NCI-H526 treated with DMSO at 0.1 percent for 48 hours (cell line): ENCODE data around the gene FGF1.

Experiments
- DNase-seq: peaks from one replicate; lab custom pipeline; 2025; lab: John Stamatoyannopoulos, UW

Gene FGF1

DNA sequence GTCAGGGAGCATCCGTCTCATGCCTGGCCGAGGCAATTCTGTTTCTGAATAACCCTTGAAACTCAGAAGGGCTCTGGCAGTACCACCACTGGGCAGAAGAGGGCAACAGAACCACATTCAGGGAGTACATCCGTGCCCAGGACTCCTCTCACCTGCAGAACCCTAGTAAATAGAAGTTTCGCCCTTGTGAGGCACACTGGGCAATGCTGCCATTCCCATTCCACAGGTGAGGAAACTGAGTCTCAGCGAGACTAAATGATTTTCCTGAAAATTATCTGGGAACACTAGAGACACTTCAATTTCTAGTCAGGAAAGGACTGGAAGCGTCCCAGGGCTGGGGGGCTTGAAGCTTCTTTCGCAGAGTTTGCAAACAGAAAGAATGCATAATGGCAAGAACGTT is 74.7 kb downstream of the FGF1 start:
- DNase-seq, result peak; percentile 22

DNA sequence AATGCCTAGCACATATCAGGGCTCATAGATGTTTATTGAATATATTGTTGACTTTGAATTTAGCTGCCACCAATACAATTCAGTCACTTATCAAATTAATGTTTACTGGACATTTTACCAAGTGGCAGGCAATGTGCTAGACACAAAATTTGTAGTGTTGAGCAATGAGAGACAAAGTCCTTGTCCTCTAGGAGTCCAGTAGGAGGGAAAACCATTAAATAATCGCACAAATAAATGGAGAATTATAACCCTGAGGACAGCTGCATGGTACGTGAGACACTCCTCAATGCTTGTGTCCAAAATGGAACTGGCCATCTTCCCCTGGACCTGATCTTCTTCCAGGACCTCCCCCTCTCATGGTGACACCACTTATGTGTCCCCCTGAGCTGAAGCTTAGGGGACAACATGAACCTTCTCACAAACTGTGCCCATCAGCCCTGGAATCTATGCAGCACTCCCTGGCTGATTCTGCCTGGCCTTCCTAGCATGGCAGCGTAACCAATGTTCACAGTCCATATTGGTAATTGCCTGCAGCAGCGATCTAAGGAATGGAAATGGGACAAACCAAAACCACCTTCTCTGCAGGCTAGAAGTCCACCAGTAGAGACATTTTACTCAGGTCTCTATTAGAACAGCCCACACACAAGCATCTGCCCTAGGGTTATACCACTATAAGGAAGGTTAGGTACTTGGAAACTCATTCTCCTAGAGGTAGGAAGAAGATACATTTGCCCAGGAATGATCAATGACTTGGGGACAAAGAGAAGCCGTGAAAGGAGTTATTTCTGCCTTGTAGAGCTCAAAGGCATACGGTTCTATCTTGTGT is 75.5 kb downstream of the FGF1 start:
- no peak for DNase-seq

DNA sequence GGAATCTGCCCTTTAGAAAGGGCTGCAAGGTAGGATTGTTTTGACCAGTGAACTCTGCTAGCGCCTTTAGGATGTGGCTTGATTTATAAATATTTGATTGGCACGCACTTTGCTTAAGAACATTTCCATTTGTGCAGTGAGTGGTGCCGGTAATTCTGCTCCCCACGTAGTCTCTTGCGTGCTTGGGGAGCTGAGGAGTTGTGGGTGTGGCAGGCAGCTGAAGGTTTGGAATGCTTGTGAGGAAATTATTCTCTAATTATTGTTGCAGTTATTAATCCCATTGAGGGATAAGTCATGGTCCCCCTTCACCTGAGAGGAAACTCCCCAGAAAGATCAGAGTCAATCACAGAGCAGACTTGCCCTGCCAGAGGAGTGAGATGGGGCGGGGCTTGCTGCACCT is 76.7 kb downstream of the FGF1 start:
- no peak for DNase-seq

DNA sequence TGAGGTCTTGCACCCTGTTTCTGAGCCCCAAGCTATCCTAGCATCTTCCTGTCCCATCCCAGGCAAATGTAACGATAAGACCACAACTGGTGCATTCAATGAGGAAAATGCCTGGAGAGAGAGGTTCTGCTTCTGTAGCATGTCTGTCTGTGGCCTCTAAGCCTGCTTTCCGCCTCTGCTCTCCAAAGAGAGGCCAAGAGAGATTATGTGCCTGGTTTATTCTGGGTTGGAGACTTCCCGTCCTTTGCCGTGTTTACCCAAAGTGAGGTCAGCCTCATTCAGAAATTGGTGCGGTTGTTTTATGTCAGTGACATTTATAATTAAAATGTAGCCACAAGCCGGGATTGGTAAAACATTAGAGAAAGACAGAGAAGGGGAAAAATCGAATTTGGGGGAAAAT is 77.8 kb downstream of the FGF1 start:
- no peak for DNase-seq

DNA sequence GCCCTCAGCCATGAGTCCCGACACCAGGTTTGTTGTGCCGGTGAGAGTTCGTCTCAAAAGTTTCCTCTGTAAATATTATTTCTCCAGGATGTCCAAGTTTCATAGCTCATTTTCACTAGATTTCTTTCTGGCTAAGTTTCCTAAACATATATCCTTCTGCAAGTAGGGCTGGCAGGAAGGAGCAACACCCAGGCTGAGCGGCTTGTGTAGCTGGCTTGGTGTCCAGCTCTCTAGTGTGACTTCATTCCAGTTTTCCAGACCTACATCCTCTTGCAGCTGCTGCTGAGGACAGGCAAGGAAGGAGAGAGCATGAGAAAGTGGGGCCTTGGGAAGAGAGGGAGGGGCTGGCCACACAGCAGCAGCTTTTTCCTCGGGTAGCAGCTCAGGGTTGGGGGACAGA is 80.3 kb downstream of the FGF1 start:
- no peak for DNase-seq

DNA sequence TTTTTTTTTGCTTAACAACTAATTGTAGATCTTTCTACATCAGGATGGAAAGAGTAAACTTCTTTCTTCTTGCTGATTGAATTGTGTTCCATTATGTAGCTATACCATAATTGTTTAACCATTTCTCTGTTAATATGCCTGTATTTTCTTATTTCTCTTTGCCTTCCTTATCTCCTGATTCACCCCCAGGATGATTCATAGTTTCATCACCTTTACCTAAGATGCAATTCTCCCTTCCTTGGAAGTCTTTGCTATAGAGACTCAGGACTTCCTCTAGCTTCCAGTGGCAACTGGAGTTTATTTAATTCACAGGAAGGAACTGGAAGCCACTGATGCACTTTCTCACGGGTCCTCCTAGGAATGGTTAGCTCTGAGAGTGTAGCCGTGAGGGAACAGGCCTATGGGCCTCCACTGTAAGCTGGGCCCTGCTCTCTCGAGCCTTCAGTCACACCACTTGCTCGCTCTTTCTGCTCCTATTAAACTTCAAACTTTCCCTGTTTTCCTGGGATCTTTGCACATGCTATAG is 83.1 kb downstream of the FGF1 start:
- no peak for DNase-seq

DNA sequence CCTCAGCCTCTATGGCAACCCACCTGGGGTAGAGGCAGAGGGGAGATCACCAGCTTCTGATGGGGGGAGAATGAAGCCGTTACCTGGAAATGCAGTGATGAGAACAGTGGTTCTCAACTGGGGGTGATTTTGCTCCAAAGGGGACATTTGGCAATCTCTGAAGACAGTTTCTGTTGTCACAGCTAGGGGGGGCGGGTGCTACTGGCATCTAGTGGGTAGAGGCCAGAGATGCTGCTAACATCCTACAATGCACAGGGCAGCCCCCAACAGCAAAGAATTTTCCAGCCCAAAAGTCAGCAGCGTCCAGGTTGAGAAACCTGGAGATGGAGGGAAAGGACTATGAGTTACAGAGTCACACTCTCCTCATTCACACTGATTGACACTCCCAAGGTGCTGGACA is 84.5 kb downstream of the FGF1 start:
- DNase-seq, result no peak

DNA sequence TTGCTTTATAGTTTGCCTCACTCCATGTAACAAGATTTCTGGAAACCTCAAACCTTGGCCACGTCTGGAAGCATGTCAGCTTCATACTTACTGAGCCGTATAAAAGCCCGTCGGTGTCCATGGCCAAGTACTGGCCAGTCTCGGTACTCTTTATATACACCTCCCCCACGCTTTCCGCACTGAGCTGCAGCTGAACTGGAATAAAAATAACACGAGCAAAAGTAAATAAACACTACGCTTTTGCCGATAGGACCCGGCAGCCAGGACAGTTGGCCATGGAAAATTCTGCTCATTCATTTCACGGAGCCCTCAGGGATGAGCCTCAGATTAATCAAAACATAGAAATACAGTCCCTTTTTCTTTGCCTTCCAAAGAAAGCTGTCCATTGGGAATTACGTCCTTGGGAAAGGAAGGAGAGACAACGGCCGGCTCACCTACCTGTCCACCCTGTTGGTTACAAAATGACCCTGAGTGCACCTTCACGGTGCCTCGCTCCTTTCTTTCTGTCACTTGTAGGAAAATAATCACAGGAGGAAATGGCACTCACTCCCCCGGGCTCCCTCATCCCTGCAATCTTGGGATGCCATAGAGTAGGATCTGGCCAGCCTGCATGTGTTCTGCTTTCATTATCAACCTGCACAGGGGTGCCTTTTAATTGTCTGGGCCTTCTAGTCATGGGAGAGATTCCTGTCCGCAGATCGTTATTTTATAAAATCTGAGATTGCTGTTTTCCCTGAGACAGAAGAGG is 85.1 kb downstream of the FGF1 start:
- peak; percentile 26 for DNase-seq

DNA sequence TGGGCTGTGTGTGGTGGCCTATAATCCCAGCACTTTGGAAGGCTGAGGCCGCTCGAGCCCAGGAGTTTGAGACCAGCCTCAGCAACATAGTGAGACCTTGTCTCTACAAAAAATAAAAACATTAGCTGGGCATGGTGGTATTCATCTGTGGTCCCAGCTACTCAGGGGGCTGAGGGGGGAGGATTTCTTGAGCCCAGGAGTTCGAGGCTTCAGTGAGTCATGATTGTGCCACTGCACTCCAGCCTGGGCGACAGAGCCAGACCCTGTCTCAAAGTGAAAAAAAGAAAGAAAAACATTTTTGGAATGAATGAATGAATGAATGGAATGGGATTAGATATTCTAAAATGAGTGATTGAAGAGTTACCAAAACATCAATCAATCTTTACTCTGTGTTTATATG is 85.8 kb downstream of the FGF1 start:
- DNase-seq, result no peak

DNA sequence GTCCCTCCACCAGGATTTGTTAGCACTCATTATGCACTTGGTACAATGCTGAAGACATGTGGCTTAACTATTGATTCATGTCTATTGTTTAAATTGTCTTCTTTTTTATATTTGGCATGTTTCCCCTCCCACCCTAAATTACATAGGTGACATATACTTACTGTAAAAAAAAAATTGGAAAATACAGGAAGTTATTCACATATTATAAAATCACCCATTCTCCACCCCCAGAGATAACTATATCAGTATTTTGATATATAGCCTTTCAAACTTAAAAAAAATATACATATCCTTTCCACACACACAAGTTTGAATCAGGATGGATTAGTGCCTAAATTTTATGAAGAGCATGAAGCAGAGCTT is 87.6 kb downstream of the FGF1 start:
- DNase-seq, result no peak

DNA sequence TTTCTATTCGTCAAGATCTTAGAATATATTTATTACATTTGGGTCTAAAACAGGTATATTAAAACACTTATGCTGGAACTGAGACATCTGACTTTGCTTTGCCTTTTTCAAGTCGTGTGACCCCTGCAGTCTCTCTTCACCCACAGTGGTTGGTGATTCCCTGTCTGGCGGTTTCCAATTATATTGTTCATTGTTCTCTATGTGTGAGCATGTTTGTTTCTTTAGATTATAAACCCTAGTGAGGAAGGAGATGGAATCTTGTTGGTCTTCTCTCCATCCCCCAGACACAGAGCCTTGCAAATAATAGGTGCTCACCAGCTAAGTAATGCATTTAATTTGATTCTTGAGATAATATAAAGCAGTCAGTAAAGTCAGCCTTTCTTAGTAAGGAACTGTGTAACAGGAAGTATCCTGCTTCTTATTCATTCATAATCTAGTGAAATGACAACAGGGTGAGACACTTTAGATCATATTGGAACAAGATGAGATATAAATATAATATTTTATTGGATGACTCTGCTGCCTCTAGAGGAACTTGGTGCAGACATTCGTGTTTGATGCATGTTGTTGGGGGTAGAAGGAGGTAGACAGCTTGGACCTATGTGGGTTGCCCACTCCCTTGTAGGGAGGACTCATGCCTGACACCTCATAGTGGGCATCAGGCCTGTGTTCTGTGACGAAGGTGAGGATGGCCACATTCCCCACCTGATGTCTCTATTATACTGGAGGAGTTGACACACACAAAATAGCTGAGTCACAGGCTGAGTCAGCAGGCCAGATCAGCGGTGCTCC is 88.1 kb downstream of the FGF1 start:
- no peak for DNase-seq

DNA sequence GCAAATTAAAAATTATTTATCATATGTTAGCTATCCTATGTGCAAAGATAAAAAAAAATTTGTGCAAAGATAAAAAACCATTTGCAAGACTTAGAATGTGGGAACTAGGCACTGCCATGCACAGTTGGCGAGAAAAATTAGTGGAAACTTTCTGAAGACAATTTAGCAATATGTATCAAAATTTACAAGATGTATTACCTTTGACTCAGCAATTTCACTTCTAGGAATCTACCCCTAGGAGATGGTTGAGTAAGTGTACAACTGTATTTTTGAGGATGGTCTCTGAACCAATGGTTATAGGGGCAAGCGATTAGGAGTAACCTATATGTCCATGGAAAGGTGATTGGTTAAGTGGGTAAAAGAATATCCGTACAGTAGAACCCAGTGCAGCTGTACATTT is 88.9 kb downstream of the FGF1 start:
- DNase-seq, result no peak

DNA sequence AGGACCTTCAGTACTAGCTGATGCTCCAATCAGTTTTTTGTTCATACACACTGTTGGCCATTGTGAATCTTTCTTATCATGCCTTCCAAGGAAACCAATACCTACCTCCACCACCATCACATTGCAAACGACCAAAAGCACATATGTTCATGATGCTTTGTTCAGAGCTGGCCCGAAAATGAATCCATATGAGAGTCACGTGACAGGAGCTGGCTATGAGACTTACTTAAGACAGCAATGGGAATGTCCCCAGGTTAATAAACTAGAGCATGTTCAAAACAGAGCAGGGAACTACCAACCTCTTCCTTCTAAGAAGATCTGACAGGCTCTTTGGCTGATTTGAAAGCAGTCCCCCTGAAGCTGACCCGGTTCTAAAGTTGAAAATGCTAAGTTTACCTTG is 93.5 kb downstream of the FGF1 start:
- no peak for DNase-seq

DNA sequence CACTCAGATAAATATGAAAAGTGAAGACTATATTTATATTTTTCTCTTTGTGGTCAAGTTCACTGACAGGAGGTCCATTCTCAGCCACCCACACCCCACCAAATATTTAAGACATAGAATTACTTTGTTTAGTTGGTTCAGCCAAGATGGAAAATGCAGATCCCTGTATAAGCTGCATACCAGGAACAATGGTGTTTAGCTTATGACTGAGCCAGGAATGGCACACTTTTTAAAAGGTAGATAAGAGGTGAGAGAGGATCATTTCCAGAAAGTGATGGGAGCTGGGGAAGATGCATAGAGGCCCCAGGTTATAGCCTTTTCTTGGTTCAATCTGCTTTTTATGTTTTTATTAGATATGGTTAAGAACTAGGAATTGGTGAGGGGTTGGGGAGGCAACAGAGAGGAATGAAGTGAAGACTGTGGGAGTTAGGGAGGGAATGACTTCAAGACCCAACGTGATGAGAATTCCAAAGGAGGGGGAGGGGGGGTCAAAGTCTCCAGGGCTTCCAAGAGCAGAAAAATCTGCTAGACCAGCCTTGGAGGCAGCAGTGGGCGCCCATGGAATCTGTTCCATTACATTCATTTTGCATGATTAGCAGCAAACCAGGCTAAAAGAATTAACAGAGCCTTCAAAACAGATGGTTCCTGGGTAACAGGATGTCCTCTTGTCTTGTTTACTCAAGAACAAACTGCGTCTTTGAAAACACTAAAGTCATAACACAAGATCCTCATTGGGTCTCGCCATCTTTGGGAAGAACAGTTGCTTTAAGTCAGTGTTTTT is 95.2 kb downstream of the FGF1 start:
- DNase-seq, result no peak

DNA sequence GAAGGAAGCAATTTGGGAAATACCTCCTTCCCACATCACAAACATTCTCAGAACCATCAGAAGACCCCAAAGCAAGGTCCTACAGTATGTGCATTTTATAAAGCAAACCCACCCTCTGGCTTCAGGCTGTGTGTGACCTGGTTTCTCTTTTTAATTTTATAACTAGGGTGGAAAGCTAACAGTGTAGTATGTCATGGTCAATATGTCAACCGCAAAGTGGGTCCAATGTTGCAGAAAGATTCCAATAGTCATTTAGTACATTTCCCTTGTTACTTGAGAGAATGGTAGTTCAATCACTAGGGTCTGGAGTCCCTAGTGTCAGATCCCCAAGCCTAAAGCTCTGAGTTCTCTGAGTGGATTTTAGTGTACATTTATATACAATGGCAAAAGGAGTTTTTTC is 96.2 kb downstream of the FGF1 start:
- no peak for DNase-seq

DNA sequence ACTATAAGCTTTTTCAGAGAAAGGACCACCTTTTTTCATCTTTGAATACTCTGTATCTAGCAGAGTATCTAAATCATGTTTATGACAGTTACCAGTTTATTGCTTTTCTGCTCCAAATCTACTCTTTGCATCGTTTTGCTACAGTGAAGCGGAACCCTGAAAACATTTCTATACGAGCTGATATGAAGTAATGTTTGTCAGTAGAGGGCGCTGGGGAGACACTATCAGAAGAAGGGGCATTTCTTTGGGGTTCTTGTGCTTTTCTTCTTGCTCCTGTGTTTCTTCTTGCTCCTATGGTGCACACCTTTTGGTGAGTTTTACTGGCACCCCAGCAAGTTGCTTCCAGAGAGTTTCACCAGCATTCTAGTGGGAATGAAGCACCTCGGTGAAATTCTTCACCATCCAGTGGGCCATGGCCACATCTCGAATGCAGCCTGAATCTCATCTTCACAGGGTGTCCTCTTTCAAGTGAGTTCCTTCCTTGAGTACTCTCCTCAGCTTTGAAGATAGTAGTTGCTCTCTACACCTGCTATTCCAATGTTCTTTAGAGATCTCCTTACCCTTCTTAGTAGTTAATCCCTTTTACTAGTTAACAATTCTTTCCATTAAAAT is 98.4 kb downstream of the FGF1 start:
- DNase-seq, result peak; percentile 5

DNA sequence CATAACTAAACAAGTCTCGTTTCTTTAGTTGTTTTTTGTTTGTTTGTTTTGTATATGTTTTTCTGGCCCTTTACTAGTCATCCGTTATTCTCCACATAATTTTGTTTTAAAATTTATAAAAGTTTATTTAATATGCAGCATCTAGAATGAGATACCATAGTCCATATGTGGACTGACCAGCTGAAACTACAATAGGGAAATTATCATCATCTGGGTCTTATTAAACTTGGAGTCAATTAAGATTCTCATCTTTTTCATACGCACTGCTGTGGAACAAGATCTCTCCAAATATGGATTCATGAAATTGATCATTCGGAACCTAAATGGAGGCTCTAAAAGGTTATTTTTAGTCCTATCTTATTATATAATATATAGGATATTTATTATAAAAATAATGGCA is 99.3 kb downstream of the FGF1 start:
- no peak for DNase-seq

DNA sequence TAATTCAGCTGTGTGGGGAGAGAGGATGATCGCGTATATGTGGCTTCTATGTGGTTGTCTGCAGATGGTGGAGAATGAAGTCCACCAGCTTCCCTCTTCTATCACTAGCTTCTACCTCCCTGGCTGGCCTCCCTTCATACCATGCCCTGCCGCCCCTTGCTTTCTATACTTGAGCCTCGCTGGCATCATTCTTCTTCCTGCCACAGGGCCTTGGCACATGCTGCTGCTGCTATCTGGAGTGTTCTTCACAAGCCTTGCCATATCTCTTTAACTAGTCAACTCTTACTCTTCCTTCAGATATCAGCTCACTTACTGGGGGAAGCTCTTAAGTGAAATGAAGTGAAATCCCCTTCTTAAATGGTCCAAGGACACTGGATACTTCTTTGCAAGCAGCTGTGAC is 100.4 kb downstream of the FGF1 start:
- DNase-seq, result no peak

DNA sequence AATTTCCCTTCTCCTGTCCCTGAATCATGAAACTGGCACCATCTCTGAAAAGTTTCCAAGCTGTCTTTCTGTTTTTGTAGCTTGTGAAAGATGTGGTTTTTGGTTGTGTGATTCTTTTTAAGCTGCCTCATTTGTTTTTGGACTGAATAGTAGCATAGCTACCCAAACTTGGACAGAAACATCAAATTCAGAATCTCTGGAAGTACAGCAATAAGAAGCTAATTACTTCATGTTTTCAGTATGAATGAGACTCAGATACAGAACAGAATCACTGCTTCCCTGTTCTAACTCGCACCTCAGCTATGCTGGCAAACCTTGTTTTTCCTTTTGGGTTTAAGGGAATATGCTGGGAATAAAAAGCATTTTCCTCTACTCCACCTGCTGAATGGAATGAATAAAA is 101.0 kb downstream of the FGF1 start:
- no peak for DNase-seq

DNA sequence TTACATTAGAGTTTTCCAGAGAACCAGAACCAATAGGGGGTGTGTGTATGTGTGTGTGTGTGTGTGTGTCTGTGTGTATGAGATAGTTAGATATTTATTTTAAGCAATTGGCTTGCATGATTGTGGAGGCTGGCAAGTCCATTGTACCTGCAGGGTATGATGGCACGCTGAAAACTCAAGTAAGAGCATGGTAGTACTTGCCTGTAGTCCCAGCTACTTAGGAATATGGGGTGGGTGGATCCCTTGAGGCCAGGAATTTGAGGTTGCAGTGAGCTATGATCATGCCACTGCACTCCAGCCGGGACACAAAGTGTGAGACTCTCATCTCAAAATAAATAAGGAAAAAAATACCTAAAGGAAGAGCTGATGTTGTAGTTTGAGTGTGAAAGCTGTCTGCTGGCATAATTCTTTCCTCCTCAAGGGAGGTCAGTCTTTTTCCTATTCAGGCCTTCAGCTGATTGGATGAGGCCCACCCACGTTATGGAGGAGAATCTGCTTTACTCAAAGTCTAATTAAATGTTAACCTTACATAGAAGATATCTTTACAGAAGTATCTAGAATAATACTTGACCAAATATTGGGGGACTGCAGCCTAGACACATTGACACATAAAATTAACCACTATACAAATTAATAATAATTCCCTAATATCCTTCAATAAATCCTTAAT is 107.6 kb downstream of the FGF1 start:
- DNase-seq, result no peak

DNA sequence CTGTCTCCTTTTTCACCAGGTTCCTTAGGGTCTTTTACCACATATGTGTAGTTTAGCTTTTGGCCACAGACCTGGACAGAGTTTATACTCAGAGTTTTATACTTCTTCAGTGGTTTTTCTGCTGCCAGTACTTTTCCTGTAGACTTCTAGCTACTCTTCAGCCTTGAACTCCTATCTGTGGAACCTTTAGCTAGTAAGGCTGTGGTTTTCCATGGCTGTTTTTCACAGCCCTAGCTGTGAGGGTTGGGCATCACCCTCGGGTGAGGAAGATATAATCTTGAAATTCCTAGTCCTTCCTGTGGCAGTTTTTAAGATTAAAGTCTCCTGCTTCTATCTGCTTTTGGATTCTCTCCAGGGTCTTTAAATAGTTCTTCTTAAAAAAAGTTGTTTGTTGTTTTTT is 109.1 kb downstream of the FGF1 start:
- no peak for DNase-seq
